ENCODE results near the gene CDCA4. TPM values are rescaled to one million over a fixed set of nuclear protein-coding genes. Genes with fewer than 3 reads are reported as not detected.

CDCA4 gene
- total and polyA plus RNA-seq, 10 of the 15 experiments (the other 5 are each of a cell fraction or from before 2014, with no cell fraction given): 10.4 to 64.0 (median 52.1) TPM

GRCh38 chr14:105067140-105067968 lies 46.5 kb upstream of the CDCA4 start (continued):
- no peak for TF ChIP-seq HSF1 (IDR thresholded peaks at IDR 0.05; ENCODE audit: low read depth, low read length)
- TF ChIP-seq, protein P1, sequence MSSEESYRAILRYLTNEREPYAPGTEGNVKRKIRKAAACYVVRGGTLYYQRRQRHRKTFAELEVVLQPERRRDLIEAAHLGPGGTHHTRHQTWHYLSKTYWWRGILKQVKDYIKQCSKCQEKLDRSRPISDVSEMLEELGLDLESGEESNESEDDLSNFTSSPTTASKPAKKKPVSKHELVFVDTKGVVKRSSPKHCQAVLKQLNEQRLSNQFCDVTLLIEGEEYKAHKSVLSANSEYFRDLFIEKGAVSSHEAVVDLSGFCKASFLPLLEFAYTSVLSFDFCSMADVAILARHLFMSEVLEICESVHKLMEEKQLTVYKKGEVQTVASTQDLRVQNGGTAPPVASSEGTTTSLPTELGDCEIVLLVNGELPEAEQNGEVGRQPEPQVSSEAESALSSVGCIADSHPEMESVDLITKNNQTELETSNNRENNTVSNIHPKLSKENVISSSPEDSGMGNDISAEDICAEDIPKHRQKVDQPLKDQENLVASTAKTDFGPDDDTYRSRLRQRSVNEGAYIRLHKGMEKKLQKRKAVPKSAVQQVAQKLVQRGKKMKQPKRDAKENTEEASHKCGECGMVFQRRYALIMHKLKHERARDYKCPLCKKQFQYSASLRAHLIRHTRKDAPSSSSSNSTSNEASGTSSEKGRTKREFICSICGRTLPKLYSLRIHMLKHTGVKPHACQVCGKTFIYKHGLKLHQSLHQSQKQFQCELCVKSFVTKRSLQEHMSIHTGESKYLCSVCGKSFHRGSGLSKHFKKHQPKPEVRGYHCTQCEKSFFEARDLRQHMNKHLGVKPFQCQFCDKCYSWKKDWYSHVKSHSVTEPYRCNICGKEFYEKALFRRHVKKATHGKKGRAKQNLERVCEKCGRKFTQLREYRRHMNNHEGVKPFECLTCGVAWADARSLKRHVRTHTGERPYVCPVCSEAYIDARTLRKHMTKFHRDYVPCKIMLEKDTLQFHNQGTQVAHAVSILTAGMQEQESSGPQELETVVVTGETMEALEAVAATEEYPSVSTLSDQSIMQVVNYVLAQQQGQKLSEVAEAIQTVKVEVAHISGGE (CRISPR knock-in tag; IDR thresholded peaks at IDR 0.05): no peak
- no peak for TF ChIP-seq RBBP5 (conservative IDR thresholded peaks at IDR 0.05)
- TF ChIP-seq RELA (IDR thresholded peaks at IDR 0.05; ENCODE audit: borderline replicate concordance, partially characterized antibody): peak; percentile 17
- TF ChIP-seq ETV6 (conservative IDR thresholded peaks at IDR 0.05 in 1 of 2, IDR thresholded peaks at IDR 0.05 in 1 of 2; ENCODE audit: borderline replicate concordance in 1 of 2, low read depth in 1 of 2): no peak
- 0 out of 2 replicates have a peak, but pooled peaks have one; percentile 26 for TF ChIP-seq BCL11A (IDR thresholded peaks at IDR 0.05; ENCODE audit: low read depth, low read length)
- TF ChIP-seq TCF3 (IDR thresholded peaks at IDR 0.05; ENCODE audit: borderline replicate concordance, insufficient read depth, low read depth, low read length): 0 out of 2 replicates have a peak, but pooled peaks have one; percentile 8
- no peak for TF ChIP-seq PBX3 (IDR thresholded peaks at IDR 0.05; ENCODE audit: insufficient replicate concordance, low read depth, low read length)
- no peak; the same call in 1 of the 2 replicates for TF ChIP-seq GATAD2B (conservative IDR thresholded peaks at IDR 0.05; ENCODE audit: low read depth)
- TF ChIP-seq, protein P2, sequence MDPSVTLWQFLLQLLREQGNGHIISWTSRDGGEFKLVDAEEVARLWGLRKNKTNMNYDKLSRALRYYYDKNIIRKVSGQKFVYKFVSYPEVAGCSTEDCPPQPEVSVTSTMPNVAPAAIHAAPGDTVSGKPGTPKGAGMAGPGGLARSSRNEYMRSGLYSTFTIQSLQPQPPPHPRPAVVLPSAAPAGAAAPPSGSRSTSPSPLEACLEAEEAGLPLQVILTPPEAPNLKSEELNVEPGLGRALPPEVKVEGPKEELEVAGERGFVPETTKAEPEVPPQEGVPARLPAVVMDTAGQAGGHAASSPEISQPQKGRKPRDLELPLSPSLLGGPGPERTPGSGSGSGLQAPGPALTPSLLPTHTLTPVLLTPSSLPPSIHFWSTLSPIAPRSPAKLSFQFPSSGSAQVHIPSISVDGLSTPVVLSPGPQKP (IDR thresholded peaks at IDR 0.05; ENCODE audit: low read depth, low read length): no peak
- no peak for TF ChIP-seq IRF3 (IDR thresholded peaks at IDR 0.05)
- no peak for TF ChIP-seq SMC3 (IDR thresholded peaks at IDR 0.05; ENCODE audit: borderline replicate concordance, low read length)
- TF ChIP-seq CHD2 (IDR thresholded peaks at IDR 0.05; ENCODE audit: borderline replicate concordance, low read depth, low read length): no peak
- no peak for TF ChIP-seq ZSCAN29 (IDR thresholded peaks at IDR 0.05)
- TF ChIP-seq CREB1 (IDR thresholded peaks at IDR 0.05; ENCODE audit: low read depth): no peak
- no peak for TF ChIP-seq NRF1 (conservative IDR thresholded peaks at IDR 0.05; ENCODE audit: low read depth, low read length)
- TF ChIP-seq, protein P3, sequence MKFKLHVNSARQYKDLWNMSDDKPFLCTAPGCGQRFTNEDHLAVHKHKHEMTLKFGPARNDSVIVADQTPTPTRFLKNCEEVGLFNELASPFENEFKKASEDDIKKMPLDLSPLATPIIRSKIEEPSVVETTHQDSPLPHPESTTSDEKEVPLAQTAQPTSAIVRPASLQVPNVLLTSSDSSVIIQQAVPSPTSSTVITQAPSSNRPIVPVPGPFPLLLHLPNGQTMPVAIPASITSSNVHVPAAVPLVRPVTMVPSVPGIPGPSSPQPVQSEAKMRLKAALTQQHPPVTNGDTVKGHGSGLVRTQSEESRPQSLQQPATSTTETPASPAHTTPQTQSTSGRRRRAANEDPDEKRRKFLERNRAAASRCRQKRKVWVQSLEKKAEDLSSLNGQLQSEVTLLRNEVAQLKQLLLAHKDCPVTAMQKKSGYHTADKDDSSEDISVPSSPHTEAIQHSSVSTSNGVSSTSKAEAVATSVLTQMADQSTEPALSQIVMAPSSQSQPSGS (IDR thresholded peaks at IDR 0.05; ENCODE audit: low read length): no peak

Data from GM12878 (cell line).